Measurements from ENCODE around the gene ZNF654.

GRCh38 chr3:88010810-88011209 is 48.2 kb upstream of the ZNF654 start:
- TF ChIP-seq POLR2A (IDR thresholded peaks at IDR 0.05) (no peak), CTCF (IDR thresholded peaks at IDR 0.05) (no peak)

Measured in gastroesophageal sphincter (tissue), 3 donors.